WI38 (cell line): ENCODE results near the gene RAPGEF4.

ENCODE experiments used
- H3K4me3 ChIP-seq: 2 replicates; pipeline ENCODE4 v1.5.1; 2011; ENCODE audit warnings: low read depth, mild to moderate bottlenecking, control low read depth, low read length
- CTCF ChIP-seq: IDR thresholded peaks from 2 replicates; pipeline ENCODE4 v1.5.1; 2012; ENCODE audit warnings: low read depth, mild to moderate bottlenecking, control low read depth, low read length

RAPGEF4 gene

GRCh38 chr2:172945510-172945850 lies 209.8 kb downstream of the RAPGEF4 start:
- no peak overlapping the region for H3K4me3 ChIP-seq
- no peak for TF ChIP-seq CTCF

- TF ChIP-seq CTCF: no peak
- no peak overlapping the region; the same call in 1 of the 2 replicates for H3K4me3 ChIP-seq
These were observed 212.0 kb downstream of the RAPGEF4 start for GRCh38 chr2:172947461-172948153.

GRCh38 chr2:172949522-172949921 lies 213.9 kb downstream of the RAPGEF4 start:
- TF ChIP-seq CTCF: no peak
- no peak overlapping the region for H3K4me3 ChIP-seq

- no peak overlapping the region for H3K4me3 ChIP-seq
- no peak for TF ChIP-seq CTCF
These were observed 214.9 kb downstream of the RAPGEF4 start for GRCh38 chr2:172950565-172950964.

GRCh38 chr2:172951554-172951953 lies 215.9 kb downstream of the RAPGEF4 start:
- TF ChIP-seq CTCF: no peak

GRCh38 chr2:172953411-172953810 lies 217.8 kb downstream of the RAPGEF4 start:
- no peak for TF ChIP-seq CTCF
- H3K4me3 ChIP-seq: no peak overlapping the region

More at GRCh38 chr2:172951554-172951953, 215.9 kb downstream of the RAPGEF4 start:
- no peak overlapping the region for H3K4me3 ChIP-seq

GRCh38 chr2:172953970-172954852 lies 218.6 kb downstream of the RAPGEF4 start:
- no peak for TF ChIP-seq CTCF

More at GRCh38 chr2:172953970-172954852, 218.6 kb downstream of the RAPGEF4 start:
- H3K4me3 ChIP-seq: no peak overlapping the region
